ENCODE measurements around the gene BCL11A.
A peak's percentile ranks its signal among the peaks of the same experiment; 100 is the strongest.

BCL11A gene

GRCh38 chr2:60415814-60416213 lies 137.6 kb downstream of the BCL11A start:
- no peak for DNase-seq (ENCODE audit: low read depth)
- no peak for TF ChIP-seq CTCF (conservative IDR thresholded peaks at IDR 0.05; ENCODE audit: low read depth, low read length)
- no peak overlapping the region for H3K4me3 ChIP-seq (ENCODE audit: low read depth, low read length)

GRCh38 chr2:60414495-60415138 lies 138.8 kb downstream of the BCL11A start:
- TF ChIP-seq CTCF (conservative IDR thresholded peaks at IDR 0.05; ENCODE audit: low read depth, low read length): no peak
- no peak overlapping the region for H3K4me3 ChIP-seq (ENCODE audit: low read depth, low read length)
- DNase-seq (ENCODE audit: low read depth): peak; percentile 65

GRCh38 chr2:60413814-60414168 lies 139.7 kb downstream of the BCL11A start:
- TF ChIP-seq CTCF (conservative IDR thresholded peaks at IDR 0.05; ENCODE audit: low read depth, low read length): no peak
- no peak overlapping the region for H3K4me3 ChIP-seq (ENCODE audit: low read depth, low read length)
- DNase-seq (ENCODE audit: low read depth): no peak

- DNase-seq (ENCODE audit: low read depth): no peak
- no peak overlapping the region for H3K4me3 ChIP-seq (ENCODE audit: low read depth, low read length)
- no peak for TF ChIP-seq CTCF (conservative IDR thresholded peaks at IDR 0.05; ENCODE audit: low read depth, low read length)
These were observed 140.2 kb downstream of the BCL11A start for GRCh38 chr2:60413069-60413813.

- no peak for TF ChIP-seq CTCF (conservative IDR thresholded peaks at IDR 0.05; ENCODE audit: low read depth, low read length)
- DNase-seq (ENCODE audit: low read depth): no peak
- no peak overlapping the region for H3K4me3 ChIP-seq (ENCODE audit: low read depth, low read length)
These were observed 140.8 kb downstream of the BCL11A start for GRCh38 chr2:60412620-60413019.

- no peak for DNase-seq (ENCODE audit: low read depth)
- no peak for TF ChIP-seq CTCF (conservative IDR thresholded peaks at IDR 0.05; ENCODE audit: low read depth, low read length)
- no peak overlapping the region for H3K4me3 ChIP-seq (ENCODE audit: low read depth, low read length)
These were observed 141.4 kb downstream of the BCL11A start for GRCh38 chr2:60412027-60412426.

GRCh38 chr2:60411295-60411694 lies 142.2 kb downstream of the BCL11A start:
- no peak for TF ChIP-seq CTCF (conservative IDR thresholded peaks at IDR 0.05; ENCODE audit: low read depth, low read length)
- no peak overlapping the region for H3K4me3 ChIP-seq (ENCODE audit: low read depth, low read length)
- peak; percentile 37 for DNase-seq (ENCODE audit: low read depth)
